Hepatocyte (in vitro differentiated cells): ENCODE data around the gene MICAL3. TPM values are rescaled to one million over a fixed set of nuclear protein-coding genes. Genes with fewer than 3 reads are reported as not detected.

ENCODE experiments used
- DNase-seq: peaks from one replicate; pipeline ENCODE4 v3.0.0-alpha.2; 2016; ENCODE audit warnings: low spot score
- H2AFZ ChIP-seq: fragments of 200-600 bp; sonication (generic); 2 replicates; pipeline ENCODE4 v1.6.0; 2016; ENCODE audit warnings: antibody characterized with exemption, mild to moderate bottlenecking
- H3K27ac ChIP-seq: fragments of 200-600 bp; sonication (generic); 2 replicates; pipeline ENCODE4 v1.5.1; 2016; ENCODE audit warnings: mild to moderate bottlenecking
- H3K27me3 ChIP-seq: fragments of 200-600 bp; sonication (generic); 2 replicates; pipeline ENCODE4 v1.6.1; 2016
- H3K36me3 ChIP-seq: fragments of 200-600 bp; sonication (generic); replicated peaks from 2 replicates; pipeline ENCODE4 v1.5.1; 2016; ENCODE audit warnings: low read depth; ENCODE audit not compliant: insufficient read depth
- H3K4me1 ChIP-seq: fragments of 200-600 bp; sonication (generic); 2 replicates; pipeline ENCODE4 v1.5.1; 2016; ENCODE audit warnings: mild to moderate bottlenecking, moderate library complexity; ENCODE audit not compliant: insufficient read depth
- H3K4me2 ChIP-seq: fragments of 200-600 bp; sonication (generic); 2 replicates; pipeline ENCODE4 v1.6.0; 2016
- H3K4me3 ChIP-seq: fragments of 200-600 bp; sonication (generic); 2 replicates; pipeline ENCODE4 v1.5.1; 2016; ENCODE audit warnings: mild to moderate bottlenecking
- H3K79me2 ChIP-seq: fragments of 200-600 bp; sonication (generic); 2 replicates; pipeline ENCODE4 v1.6.0; 2017; ENCODE audit warnings: mild to moderate bottlenecking
- H3K9me2 ChIP-seq: fragments of 200-600 bp; sonication (generic); replicated peaks from 2 replicates; pipeline ENCODE4 v1.6.0; 2017; ENCODE audit warnings: mild to moderate bottlenecking; ENCODE audit not compliant: insufficient read depth
- H3K9me3 ChIP-seq: fragments of 200-600 bp; sonication (generic); 2 replicates; pipeline ENCODE4 v1.5.1; 2016; ENCODE audit warnings: low read depth, mild to moderate bottlenecking
- H4K20me1 ChIP-seq: fragments of 200-600 bp; sonication (generic); 2 replicates; pipeline ENCODE4 v1.6.0; 2016; ENCODE audit warnings: mild to moderate bottlenecking; ENCODE audit not compliant: insufficient read depth, poor library complexity, severe bottlenecking
- EZH2 ChIP-seq: fragments of 200-600 bp; sonication (generic); IDR thresholded peaks from 2 replicates; pipeline ENCODE4 v1.6.1; 2016; ENCODE audit warnings: antibody characterized with exemption, mild to moderate bottlenecking, borderline replicate concordance
- EZH2phosphoT487 ChIP-seq: fragments of 200-600 bp; sonication (generic); IDR thresholded peaks from one replicate; pipeline ENCODE4 v1.6.1; 2018; ENCODE audit warnings: antibody characterized with exemption, mild to moderate bottlenecking, low read depth, moderate library complexity; ENCODE audit not compliant: unreplicated experiment, severe bottlenecking
- WGBS: methylation state at CpG from one replicate; pipeline ENCODE4 v1.1.6; 2016; ENCODE audit warnings: low lambda C conversion rate; ENCODE audit errors: missing lambda C conversion rate; 5-methylcytosine and 5-hydroxymethylcytosine counted together
- polyA plus RNA-seq: library from polyadenylated mRNA; unstranded; fragments of >200 nt; fragmentation: Nextera tagmentation; extraction: Ambion mirVana; gene quantifications from 2 replicates; pipeline ENCODE4 v1.2.1, GENCODE V29; 2016
- total RNA-seq: library from RNA; depleted of rRNA; stranded (reverse); fragments of >200 nt; gene quantifications from 2 replicates; pipeline ENCODE4 v1.2.3, GENCODE V29; 2014
- TF ChIP-seq, protein P1 (sequence below): fragments of 200-600 bp; sonication (generic); IDR thresholded peaks from 2 replicates; pipeline ENCODE4 v1.5.1; 2016; ENCODE audit warnings: antibody characterized with exemption, mild to moderate bottlenecking; ENCODE audit not compliant: poor library complexity

Gene MICAL3
- total and polyA plus RNA-seq, 2 experiments from 2014 or later = 4.6 to 22.7 TPM

- Histone ChIP-seq H3K79me2 (peaks cover 40% of the 10 kb centered on the region), H3K9me3 (no peaks in the 10 kb centered on the region), H3K4me3 (no peak overlapping the region), H3K4me2 (peak overlapping the region; percentile 91), H4K20me1 (no peaks in the 10 kb centered on the region), H3K4me1 (peaks cover 11% of the 10 kb centered on the region), H3K27me3 (no peaks in the 10 kb centered on the region), H2AFZ (no peak overlapping the region), H3K9me2 (no peaks in the 10 kb centered on the region), H3K36me3 (no peaks in the 10 kb centered on the region), H3K27ac (no peak overlapping the region)
- 82% methylated on average over 18 of the region's 21 CpGs for WGBS
- TF ChIP-seq EZH2 = no peak
- TF ChIP-seq, protein P1, sequence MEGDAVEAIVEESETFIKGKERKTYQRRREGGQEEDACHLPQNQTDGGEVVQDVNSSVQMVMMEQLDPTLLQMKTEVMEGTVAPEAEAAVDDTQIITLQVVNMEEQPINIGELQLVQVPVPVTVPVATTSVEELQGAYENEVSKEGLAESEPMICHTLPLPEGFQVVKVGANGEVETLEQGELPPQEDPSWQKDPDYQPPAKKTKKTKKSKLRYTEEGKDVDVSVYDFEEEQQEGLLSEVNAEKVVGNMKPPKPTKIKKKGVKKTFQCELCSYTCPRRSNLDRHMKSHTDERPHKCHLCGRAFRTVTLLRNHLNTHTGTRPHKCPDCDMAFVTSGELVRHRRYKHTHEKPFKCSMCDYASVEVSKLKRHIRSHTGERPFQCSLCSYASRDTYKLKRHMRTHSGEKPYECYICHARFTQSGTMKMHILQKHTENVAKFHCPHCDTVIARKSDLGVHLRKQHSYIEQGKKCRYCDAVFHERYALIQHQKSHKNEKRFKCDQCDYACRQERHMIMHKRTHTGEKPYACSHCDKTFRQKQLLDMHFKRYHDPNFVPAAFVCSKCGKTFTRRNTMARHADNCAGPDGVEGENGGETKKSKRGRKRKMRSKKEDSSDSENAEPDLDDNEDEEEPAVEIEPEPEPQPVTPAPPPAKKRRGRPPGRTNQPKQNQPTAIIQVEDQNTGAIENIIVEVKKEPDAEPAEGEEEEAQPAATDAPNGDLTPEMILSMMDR = no peak
- no peak for TF ChIP-seq EZH2phosphoT487
- DNase-seq = no peak
Measured at GRCh38 chr22:17772249-17772957, 252.0 kb downstream of the MICAL3 start.

GRCh38 chr22:17770180-17771077 is 253.9 kb downstream of the MICAL3 start:
- H3K27ac ChIP-seq = no peak overlapping the region
- TF ChIP-seq, protein P1 = no peak
- TF ChIP-seq EZH2 (no peak), EZH2phosphoT487 (no peak)
- no peaks in the 10 kb centered on the region for H4K20me1 ChIP-seq
- no peak overlapping the region for H3K4me2 ChIP-seq
- no peaks in the 10 kb centered on the region for H3K36me3 ChIP-seq
- peaks cover 59% of the 10 kb centered on the region for H3K79me2 ChIP-seq
- H3K9me3 ChIP-seq = no peaks in the 10 kb centered on the region
- peaks cover 11% of the 10 kb centered on the region for H3K4me1 ChIP-seq
- DNase-seq = no peak
- H3K9me2 ChIP-seq = no peaks in the 10 kb centered on the region
- H3K4me3 ChIP-seq = no peak overlapping the region
- WGBS = 90% methylated on average over 19 of the region's 19 CpGs
- H2AFZ ChIP-seq = no peak overlapping the region
- no peaks in the 10 kb centered on the region for H3K27me3 ChIP-seq

DNA sequence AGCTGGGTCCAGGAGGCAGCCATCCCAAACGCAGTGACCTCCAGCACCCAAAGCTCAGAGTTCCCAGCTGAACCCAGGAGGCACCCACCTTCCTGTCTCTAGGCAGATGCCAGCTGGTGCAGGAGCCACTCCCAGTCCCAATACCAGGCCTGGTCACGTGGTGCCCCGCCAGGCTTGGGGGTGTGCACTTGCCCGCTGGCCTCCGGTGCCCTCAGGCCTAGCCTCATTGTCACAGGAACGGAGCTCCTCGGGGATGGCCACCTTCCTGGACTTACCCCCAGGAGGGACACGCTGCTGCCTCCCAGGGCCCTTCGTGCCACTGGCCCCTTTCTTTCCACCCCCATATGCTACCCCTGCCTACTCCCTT is 254.7 kb downstream of the MICAL3 start:
- no peaks in the 10 kb centered on the region for H3K9me2 ChIP-seq
- H3K36me3 ChIP-seq = no peaks in the 10 kb centered on the region
- H2AFZ ChIP-seq = no peak overlapping the region
- H3K4me1 ChIP-seq = peaks cover 11% of the 10 kb centered on the region
- no peaks in the 10 kb centered on the region for H3K27me3 ChIP-seq
- H3K79me2 ChIP-seq = peaks cover 65% of the 10 kb centered on the region
- no peak overlapping the region for H3K4me3 ChIP-seq
- no peak overlapping the region for H3K27ac ChIP-seq
- H4K20me1 ChIP-seq = no peaks in the 10 kb centered on the region
- no peak overlapping the region for H3K4me2 ChIP-seq
- no peak for DNase-seq
- 97% methylated on average over 7 of the region's 9 CpGs for WGBS
- no peaks in the 10 kb centered on the region for H3K9me3 ChIP-seq
- TF ChIP-seq, protein P1 = no peak
- TF ChIP-seq EZH2 = no peak
- TF ChIP-seq EZH2phosphoT487 = no peak
